Measurements from ENCODE around the gene EVC2. TPM values are rescaled to one million over a fixed set of nuclear protein-coding genes. Genes with fewer than 3 reads are reported as not detected.
A peak's percentile ranks its signal among the peaks of the same experiment; 100 is the strongest.

EVC2 gene
- total RNA-seq, 1 donor from 2014 or later = 8.2 TPM

DNA sequence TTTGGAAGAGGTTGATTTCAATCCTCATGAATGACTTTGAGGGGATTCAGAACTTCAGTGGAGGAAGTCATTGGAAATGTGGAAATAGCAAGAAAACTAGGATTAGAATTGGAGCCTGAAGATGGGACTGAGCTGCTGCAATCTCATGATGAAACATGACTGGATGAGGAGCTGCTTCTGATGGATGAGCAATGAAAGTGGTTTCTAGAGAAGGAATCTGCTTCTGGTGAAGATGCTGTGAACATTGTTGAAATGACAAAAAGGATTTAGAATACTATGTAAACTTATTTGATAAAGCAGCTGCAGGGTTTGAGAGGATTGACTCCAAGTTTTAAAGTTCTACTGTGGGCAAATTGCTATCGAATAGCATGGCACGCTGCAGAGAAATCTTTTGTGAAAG is 29.7 kb upstream of the EVC2 start:
- H3K36me3 ChIP-seq (ENCODE audit: control insufficient read depth, insufficient read depth, low read length) = peaks cover 17% of the 10 kb centered on the region

DNA sequence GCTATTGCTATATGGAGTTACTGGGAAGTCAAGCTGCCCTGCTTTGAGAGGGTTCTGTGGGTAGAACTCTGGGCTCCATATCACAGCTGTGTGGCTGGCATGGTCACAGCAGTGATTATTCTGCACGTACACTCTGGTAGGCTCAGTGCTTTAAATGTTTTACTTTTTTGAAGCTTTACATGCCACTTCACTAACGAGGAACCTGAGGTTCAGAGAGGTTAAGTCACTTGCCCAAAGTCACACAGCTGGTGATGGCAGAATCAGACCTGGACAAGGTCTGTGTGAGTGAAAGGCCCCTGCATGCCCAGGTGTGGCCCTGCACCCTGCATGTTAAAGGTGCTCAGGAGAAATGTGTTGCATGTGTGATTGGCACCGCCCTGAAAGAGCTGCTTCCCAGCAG is 27.1 kb upstream of the EVC2 start:
- H3K4me3 ChIP-seq (ENCODE audit: low read depth, low read length) = no peak overlapping the region
- peaks cover 29% of the 10 kb centered on the region for H3K36me3 ChIP-seq (ENCODE audit: control insufficient read depth, insufficient read depth, low read length)
- H3K27me3 ChIP-seq (ENCODE audit: control insufficient read depth, insufficient read depth, low read length) = no peaks in the 10 kb centered on the region
- FAIRE-seq (no peak), DNase-seq (ENCODE audit: low read depth) (no peak)
- TF ChIP-seq, protein P1, sequence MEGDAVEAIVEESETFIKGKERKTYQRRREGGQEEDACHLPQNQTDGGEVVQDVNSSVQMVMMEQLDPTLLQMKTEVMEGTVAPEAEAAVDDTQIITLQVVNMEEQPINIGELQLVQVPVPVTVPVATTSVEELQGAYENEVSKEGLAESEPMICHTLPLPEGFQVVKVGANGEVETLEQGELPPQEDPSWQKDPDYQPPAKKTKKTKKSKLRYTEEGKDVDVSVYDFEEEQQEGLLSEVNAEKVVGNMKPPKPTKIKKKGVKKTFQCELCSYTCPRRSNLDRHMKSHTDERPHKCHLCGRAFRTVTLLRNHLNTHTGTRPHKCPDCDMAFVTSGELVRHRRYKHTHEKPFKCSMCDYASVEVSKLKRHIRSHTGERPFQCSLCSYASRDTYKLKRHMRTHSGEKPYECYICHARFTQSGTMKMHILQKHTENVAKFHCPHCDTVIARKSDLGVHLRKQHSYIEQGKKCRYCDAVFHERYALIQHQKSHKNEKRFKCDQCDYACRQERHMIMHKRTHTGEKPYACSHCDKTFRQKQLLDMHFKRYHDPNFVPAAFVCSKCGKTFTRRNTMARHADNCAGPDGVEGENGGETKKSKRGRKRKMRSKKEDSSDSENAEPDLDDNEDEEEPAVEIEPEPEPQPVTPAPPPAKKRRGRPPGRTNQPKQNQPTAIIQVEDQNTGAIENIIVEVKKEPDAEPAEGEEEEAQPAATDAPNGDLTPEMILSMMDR (IDR thresholded peaks at IDR 0.05; ENCODE audit: insufficient read depth, low read length, severe bottlenecking) = no peak

More for the DNA sequence above, 29.7 kb upstream of the EVC2 start:
- H3K4me3 ChIP-seq (ENCODE audit: low read depth, low read length) = no peak overlapping the region
- DNase-seq (ENCODE audit: low read depth) (no peak), FAIRE-seq (no peak)
- TF ChIP-seq, protein P1 (IDR thresholded peaks at IDR 0.05; ENCODE audit: insufficient read depth, low read length, severe bottlenecking) = no peak
- no peaks in the 10 kb centered on the region for H3K27me3 ChIP-seq (ENCODE audit: control insufficient read depth, insufficient read depth, low read length)

DNA sequence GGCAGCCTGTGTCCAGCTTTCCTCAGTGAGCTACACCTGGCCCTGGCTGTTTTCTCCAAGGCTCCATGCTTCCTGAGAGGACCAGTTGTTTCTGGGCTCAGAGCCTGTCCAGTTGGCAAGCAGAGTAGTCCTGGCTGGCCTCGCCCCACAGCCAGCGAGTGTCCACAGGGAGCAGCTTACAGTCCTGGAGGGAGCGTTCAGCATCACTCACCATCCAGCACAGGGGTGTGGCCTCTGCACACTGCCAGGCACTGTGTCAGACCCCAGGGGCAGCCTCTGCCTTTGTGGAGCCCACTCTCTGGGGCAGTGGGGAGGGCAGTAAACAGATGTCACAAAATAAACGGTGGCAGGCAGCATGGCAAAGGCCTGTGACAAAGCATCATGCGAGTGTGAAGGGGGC is 26.5 kb upstream of the EVC2 start:
- DNase-seq (ENCODE audit: low read depth) (no peak), FAIRE-seq (no peak)
- Histone ChIP-seq H3K36me3 (ENCODE audit: control insufficient read depth, insufficient read depth, low read length) (peaks cover 31% of the 10 kb centered on the region), H3K4me3 (ENCODE audit: low read depth, low read length) (no peak overlapping the region), H3K27me3 (ENCODE audit: control insufficient read depth, insufficient read depth, low read length) (no peaks in the 10 kb centered on the region)
- TF ChIP-seq, protein P1 (IDR thresholded peaks at IDR 0.05; ENCODE audit: insufficient read depth, low read length, severe bottlenecking) = no peak

DNA sequence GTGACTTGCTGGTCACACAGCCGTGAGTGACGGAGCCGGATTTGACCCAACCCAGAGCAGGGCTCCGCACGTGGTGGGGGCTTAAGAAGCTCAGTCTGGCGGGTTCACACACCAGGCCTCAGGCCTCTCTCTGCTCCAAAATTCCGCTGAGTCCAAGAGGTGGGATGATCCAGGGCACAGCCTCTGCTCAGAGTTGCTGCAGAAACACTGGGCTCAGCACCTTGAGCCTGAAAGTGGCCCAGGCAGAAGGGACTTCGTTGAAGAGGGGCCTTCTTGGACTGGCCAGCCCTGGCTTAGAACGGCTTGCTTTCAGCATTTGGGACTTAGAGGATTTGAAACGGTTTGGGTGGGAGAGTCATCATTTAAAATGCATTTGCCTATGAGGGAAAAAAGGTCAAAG is 23.8 kb upstream of the EVC2 start:
- no peaks in the 10 kb centered on the region for H3K27me3 ChIP-seq (ENCODE audit: control insufficient read depth, insufficient read depth, low read length)
- DNase-seq (ENCODE audit: low read depth) (no peak), FAIRE-seq (peak; percentile 55)
- H3K4me3 ChIP-seq (ENCODE audit: low read depth, low read length) = no peak overlapping the region
- H3K36me3 ChIP-seq (ENCODE audit: control insufficient read depth, insufficient read depth, low read length) = peaks cover 37% of the 10 kb centered on the region
- TF ChIP-seq, protein P1 (IDR thresholded peaks at IDR 0.05; ENCODE audit: insufficient read depth, low read length, severe bottlenecking) = no peak

DNA sequence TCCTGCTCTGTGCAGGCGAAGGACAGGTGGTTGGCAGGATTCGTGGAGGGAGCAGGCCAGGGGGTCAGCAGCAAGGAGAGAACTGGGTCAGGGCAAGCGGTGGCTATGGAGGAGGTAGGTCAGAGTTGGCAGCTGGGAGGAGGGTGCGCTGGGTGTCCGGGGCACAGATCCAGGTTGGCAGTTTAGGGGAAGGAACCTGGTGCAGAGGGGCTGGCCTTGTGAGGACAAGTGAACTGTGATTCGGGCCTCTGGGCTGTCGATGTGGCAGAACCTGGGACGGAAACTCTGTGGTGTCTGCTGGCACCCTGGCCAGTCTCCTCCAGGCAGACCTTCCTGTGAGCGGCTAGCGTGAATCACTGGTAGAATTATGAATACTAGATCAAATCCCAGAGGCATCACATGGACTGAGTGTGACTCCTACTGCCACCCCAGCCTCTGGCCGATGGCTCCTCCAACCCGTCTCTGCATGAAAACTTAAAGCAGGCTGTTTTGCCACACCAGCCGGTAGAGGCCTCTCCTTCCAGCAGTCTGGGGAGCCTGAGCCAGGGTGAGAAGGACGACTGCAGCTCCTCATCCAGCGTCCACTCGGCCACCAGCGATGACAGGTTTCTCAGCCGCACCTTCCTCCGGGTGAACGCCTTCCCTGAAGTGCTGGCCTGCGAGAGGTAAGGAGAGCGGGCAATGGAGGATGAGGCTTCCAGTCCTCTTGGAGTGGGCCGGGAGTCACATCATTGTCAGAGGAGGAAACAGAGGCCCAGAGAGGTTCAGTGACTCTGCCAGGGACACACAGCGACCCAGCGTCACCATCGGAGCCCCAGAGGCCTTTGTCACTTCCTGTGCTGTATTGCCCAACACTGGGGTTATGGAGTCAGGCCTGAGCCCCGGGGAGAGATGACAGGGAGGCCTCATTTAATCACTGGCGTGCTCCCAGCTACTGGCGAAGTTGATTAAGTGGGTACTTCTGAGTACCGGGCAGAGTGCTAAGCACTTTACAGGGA is 22.9 kb upstream of the EVC2 start:
- FAIRE-seq (no peak), DNase-seq (ENCODE audit: low read depth) (no peak)

More for the DNA sequence above, 22.9 kb upstream of the EVC2 start:
- Histone ChIP-seq H3K36me3 (ENCODE audit: control insufficient read depth, insufficient read depth, low read length) (peaks cover 38% of the 10 kb centered on the region), H3K27me3 (ENCODE audit: control insufficient read depth, insufficient read depth, low read length) (no peaks in the 10 kb centered on the region), H3K4me3 (ENCODE audit: low read depth, low read length) (no peak overlapping the region)
- TF ChIP-seq, protein P1 (IDR thresholded peaks at IDR 0.05; ENCODE audit: insufficient read depth, low read length, severe bottlenecking) = no peak

Data from bronchial epithelial cell (primary cell).